Measurements from ENCODE around the gene ADAMTS18. TPM values are rescaled to one million over a fixed set of nuclear protein-coding genes. Genes with fewer than 3 reads are reported as not detected.

Gene ADAMTS18
- total RNA-seq, 1 experiment from 2014 or later: not detected

GRCh38 chr16:77433146-77433545 is 1.7 kb downstream of the ADAMTS18 start:
- ChIA-PET POLR2A (ENCODE audit: unreplicated experiment) (no interaction called here), CTCF (no interaction called here)
- H2AFZ ChIP-seq: no peak overlapping the region
- no peaks in the 10 kb centered on the region for H3K36me3 ChIP-seq (ENCODE audit: low read depth)
- H3K4me1 ChIP-seq (replicated peaks; ENCODE audit: insufficient read depth): no peaks in the 10 kb centered on the region
- H3K4me3 ChIP-seq: no peak overlapping the region
- no peaks in the 10 kb centered on the region for H3K9me3 ChIP-seq (ENCODE audit: insufficient read depth, low read depth)
- H3K27ac ChIP-seq: no peak overlapping the region
- no peaks in the 10 kb centered on the region; the same call in 1 of the 2 replicates for H3K9me2 ChIP-seq (ENCODE audit: insufficient read depth)
- no peak overlapping the region for H3K4me2 ChIP-seq
- H3K79me2 ChIP-seq (ENCODE audit: low read depth): no peaks in the 10 kb centered on the region
- H4K20me1 ChIP-seq (ENCODE audit: insufficient read depth): no peaks in the 10 kb centered on the region
- TF ChIP-seq EZH2 (IDR thresholded peaks at IDR 0.05; ENCODE audit: low read depth) (no peak), CTCF (conservative IDR thresholded peaks at IDR 0.05) (no peak)
- no peak for DNase-seq
- intact Hi-C loops (cut with micrococcal nuclease; ENCODE audit: unreplicated experiment): no loop called here
- BruUV-seq (replicated peaks): no TSS peak
- no peaks in the 10 kb centered on the region for H3F3A ChIP-seq (ENCODE audit: insufficient read depth, low read depth)
- peaks cover 93% of the 10 kb centered on the region for H3K27me3 ChIP-seq (ENCODE audit: insufficient read depth, low read depth)

- peaks cover 88% of the 10 kb centered on the region for H3K27me3 ChIP-seq (ENCODE audit: insufficient read depth, low read depth)
Observed at GRCh38 chr16:77432264-77432663, 2.6 kb downstream of the ADAMTS18 start.

GRCh38 chr16:77430787-77431585 is 3.8 kb downstream of the ADAMTS18 start:
- Histone ChIP-seq H3K79me2 (ENCODE audit: low read depth) (no peaks in the 10 kb centered on the region), H3K4me3 (no peak overlapping the region), H4K20me1 (ENCODE audit: insufficient read depth) (no peaks in the 10 kb centered on the region), H3K27me3 (ENCODE audit: insufficient read depth, low read depth) (peaks cover 81% of the 10 kb centered on the region), H2AFZ (no peak overlapping the region), H3K4me1 (replicated peaks; ENCODE audit: insufficient read depth) (no peaks in the 10 kb centered on the region), H3K9me2 (ENCODE audit: insufficient read depth) (no peaks in the 10 kb centered on the region; the same call in 1 of the 2 replicates), H3F3A (ENCODE audit: insufficient read depth, low read depth) (no peaks in the 10 kb centered on the region), H3K9me3 (ENCODE audit: insufficient read depth, low read depth) (no peaks in the 10 kb centered on the region), H3K36me3 (ENCODE audit: low read depth) (no peaks in the 10 kb centered on the region), H3K27ac (no peak overlapping the region), H3K4me2 (0 out of 2 replicates have a peak overlapping the region, but pooled peaks have one; percentile 19)
- BruUV-seq (replicated peaks): no TSS peak
- TF ChIP-seq EZH2 (IDR thresholded peaks at IDR 0.05; ENCODE audit: low read depth) (no peak), CTCF (conservative IDR thresholded peaks at IDR 0.05) (no peak)
- no peak for DNase-seq
- intact Hi-C loops (cut with micrococcal nuclease; ENCODE audit: unreplicated experiment): no loop called here
- CTCF ChIA-PET: no interaction called here
- POLR2A ChIA-PET (ENCODE audit: unreplicated experiment): no interaction called here

More at GRCh38 chr16:77432264-77432663, 2.6 kb downstream of the ADAMTS18 start:
- BruUV-seq (replicated peaks): no TSS peak
- ChIA-PET CTCF (no interaction called here), POLR2A (ENCODE audit: unreplicated experiment) (no interaction called here)
- no peak overlapping the region for H3K4me3 ChIP-seq
- no peak for DNase-seq
- H4K20me1 ChIP-seq (ENCODE audit: insufficient read depth): no peaks in the 10 kb centered on the region
- no peak overlapping the region for H2AFZ ChIP-seq
- H3K79me2 ChIP-seq (ENCODE audit: low read depth): no peaks in the 10 kb centered on the region
- H3K4me2 ChIP-seq: no peak overlapping the region
- H3K36me3 ChIP-seq (ENCODE audit: low read depth): no peaks in the 10 kb centered on the region
- H3K9me2 ChIP-seq (ENCODE audit: insufficient read depth): no peaks in the 10 kb centered on the region; the same call in 1 of the 2 replicates
- no peaks in the 10 kb centered on the region for H3F3A ChIP-seq (ENCODE audit: insufficient read depth, low read depth)
- intact Hi-C loops (cut with micrococcal nuclease; ENCODE audit: unreplicated experiment): no loop called here
- no peak overlapping the region for H3K27ac ChIP-seq
- TF ChIP-seq EZH2 (IDR thresholded peaks at IDR 0.05; ENCODE audit: low read depth) (no peak), CTCF (conservative IDR thresholded peaks at IDR 0.05) (no peak)
- H3K9me3 ChIP-seq (ENCODE audit: insufficient read depth, low read depth): no peaks in the 10 kb centered on the region
- H3K4me1 ChIP-seq (replicated peaks; ENCODE audit: insufficient read depth): no peaks in the 10 kb centered on the region
